Glutamatergic neuron (in vitro differentiated cells): Measurements from ENCODE around the gene TFB1M. TPM values are rescaled to one million over a fixed set of nuclear protein-coding genes. Genes with fewer than 3 reads are reported as not detected.
A peak's percentile ranks its signal among the peaks of the same experiment; 100 is the strongest.

Source experiments
- DNase-seq: peaks from one replicate; pipeline ENCODE4 v3.0.0; 2022
- H3K27ac Mint-ChIP-seq: one replicate; pipeline ENCODE4 v1.8.0; 2020; ENCODE audit warnings: mild to moderate bottlenecking, mixed read lengths, inconsistent platforms; ENCODE audit not compliant: unreplicated experiment
- H3K27me3 Mint-ChIP-seq: one replicate; pipeline ENCODE4 v1.8.0; 2020; ENCODE audit warnings: mild to moderate bottlenecking, moderate library complexity, mixed read lengths, inconsistent platforms; ENCODE audit not compliant: unreplicated experiment
- H3K36me3 Mint-ChIP-seq: one replicate; pipeline ENCODE4 v1.8.0; 2020; ENCODE audit warnings: mild to moderate bottlenecking, mixed read lengths, inconsistent platforms; ENCODE audit not compliant: unreplicated experiment
- H3K4me1 Mint-ChIP-seq: one replicate; pipeline ENCODE4 v1.8.0; 2020; ENCODE audit warnings: mild to moderate bottlenecking, low read depth, mixed read lengths, inconsistent platforms; ENCODE audit not compliant: unreplicated experiment
- H3K4me3 Mint-ChIP-seq: one replicate; pipeline ENCODE4 v1.8.0; 2020; ENCODE audit warnings: mild to moderate bottlenecking, mixed read lengths, inconsistent platforms; ENCODE audit not compliant: unreplicated experiment
- H3K9me3 Mint-ChIP-seq: one replicate; pipeline ENCODE4 v1.8.0; 2020; ENCODE audit warnings: mild to moderate bottlenecking, moderate library complexity, mixed read lengths, inconsistent platforms; ENCODE audit not compliant: unreplicated experiment
- CTCF ChIP-seq: fragments of 200-600 bp; sonication (generic); IDR thresholded peaks from one replicate; pipeline ENCODE4 v1.5.0; 2021; ENCODE audit not compliant: partially characterized antibody, unreplicated experiment
- total RNA-seq: library from RNA; stranded (reverse); fragmentation: NEBNext Ultra II Directional; extraction: Animal tissue kit (Norgen Biotek cat#: 25700); gene quantifications from one replicate; pipeline ENCODE4 v1.2.1, GENCODE V29; 2021; ENCODE audit not compliant: unreplicated experiment

The TFB1M gene
- total RNA-seq, 1 donor from 2014 or later = 36.8 TPM

DNA sequence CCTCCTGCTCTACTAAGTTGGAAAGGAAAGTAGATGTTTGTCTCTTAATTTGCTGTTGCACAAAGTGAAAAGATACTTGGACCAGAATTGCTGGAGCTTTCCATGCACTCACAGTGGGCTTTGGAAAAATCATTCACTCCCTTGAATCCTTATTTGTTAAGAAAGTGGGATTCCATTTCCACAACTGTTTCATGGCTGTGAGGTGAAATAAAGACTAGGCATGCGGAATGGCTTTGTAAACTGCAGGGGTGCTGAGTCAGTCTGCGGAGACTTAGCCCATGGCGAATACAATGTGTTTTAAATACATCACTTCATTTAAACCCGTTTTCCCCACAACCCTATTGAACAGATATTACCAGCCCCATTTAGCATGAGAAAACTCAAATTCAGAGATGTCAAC lies 87.2 kb downstream of the TFB1M start:
- no peak for DNase-seq
- Mint-ChIP-seq H3K36me3 (peaks cover 18% of the 10 kb centered on the region), H3K27ac (no peak overlapping the region), H3K4me1 (peaks cover 30% of the 10 kb centered on the region), H3K4me3 (no peak overlapping the region), H3K27me3 (peaks cover 8% of the 10 kb centered on the region), H3K9me3 (peaks cover 8% of the 10 kb centered on the region)
- TF ChIP-seq CTCF = no peak

DNA sequence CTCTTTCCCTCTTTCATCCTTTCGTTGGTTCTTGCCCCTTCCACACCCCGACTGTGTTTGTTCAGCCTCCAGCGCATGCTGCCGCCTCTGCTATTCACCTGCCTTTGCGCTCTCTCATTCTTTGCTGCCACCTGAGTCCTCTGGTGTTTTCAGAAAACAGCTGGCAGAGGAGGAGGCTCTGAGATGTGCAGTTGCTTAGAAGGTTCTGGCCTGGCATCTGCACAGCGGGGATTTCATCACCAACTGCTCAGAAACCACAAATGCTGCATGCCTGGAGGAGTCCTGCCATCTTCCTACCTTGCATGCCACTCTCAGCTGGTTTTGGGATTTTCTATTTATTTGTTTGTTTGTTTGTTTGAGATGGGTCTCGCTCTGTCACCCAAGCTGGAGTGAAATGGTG lies 89.7 kb downstream of the TFB1M start:
- no peak for TF ChIP-seq CTCF
- H3K36me3 Mint-ChIP-seq = peaks cover 13% of the 10 kb centered on the region
- H3K27me3 Mint-ChIP-seq = peaks cover 2% of the 10 kb centered on the region
- H3K27ac Mint-ChIP-seq = no peak overlapping the region
- no peak for DNase-seq
- H3K4me1 Mint-ChIP-seq = peaks cover 26% of the 10 kb centered on the region
- peaks cover 9% of the 10 kb centered on the region for H3K9me3 Mint-ChIP-seq
- no peak overlapping the region for H3K4me3 Mint-ChIP-seq

DNA sequence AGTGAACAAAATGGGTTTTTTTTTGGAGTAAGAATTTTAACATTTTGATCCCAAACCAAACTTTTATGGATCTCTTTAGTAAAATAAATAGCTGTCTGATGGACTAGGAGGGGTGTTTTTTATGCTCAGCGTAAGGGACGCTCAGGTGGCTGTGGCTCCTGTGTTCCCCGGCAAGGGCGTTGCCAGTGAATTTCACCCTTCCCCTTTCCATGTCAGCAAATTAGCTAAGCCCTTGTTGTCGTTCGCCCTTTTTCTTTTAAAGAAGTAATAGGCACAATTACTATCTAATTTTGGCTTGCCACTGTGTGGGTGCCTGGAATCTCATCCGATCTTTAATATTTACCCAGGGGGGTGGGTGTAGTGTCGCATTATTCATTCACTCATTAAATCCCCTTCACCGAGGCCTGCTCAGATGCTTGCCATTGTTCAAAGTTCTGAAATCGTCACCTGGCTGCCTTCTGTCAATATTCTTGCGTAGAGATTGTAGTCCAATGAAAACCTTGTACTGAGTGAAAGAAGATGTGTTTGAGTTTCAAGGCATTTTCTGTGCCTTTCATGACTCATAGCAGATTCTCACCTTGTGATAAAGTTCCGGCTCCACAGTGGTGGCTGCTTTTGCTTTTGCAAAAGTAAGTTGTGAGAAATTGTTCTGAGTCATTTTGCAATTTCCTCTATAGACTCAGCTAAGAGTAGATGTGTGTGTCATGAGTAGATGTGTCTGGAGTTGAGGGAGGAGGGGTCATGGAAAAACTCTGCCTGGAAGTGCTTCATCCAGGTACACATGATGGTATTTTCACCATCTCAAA lies 90.4 kb downstream of the TFB1M start:
- Mint-ChIP-seq H3K27me3 (peaks cover 2% of the 10 kb centered on the region), H3K9me3 (peaks cover 8% of the 10 kb centered on the region), H3K4me1 (peaks cover 26% of the 10 kb centered on the region), H3K27ac (no peak overlapping the region), H3K36me3 (peaks cover 6% of the 10 kb centered on the region), H3K4me3 (no peak overlapping the region)
- no peak for TF ChIP-seq CTCF
- no peak for DNase-seq

- Mint-ChIP-seq H3K27me3 (peaks cover 2% of the 10 kb centered on the region), H3K9me3 (peaks cover 8% of the 10 kb centered on the region), H3K4me1 (peaks cover 22% of the 10 kb centered on the region), H3K27ac (no peak overlapping the region), H3K4me3 (no peak overlapping the region), H3K36me3 (peaks cover 5% of the 10 kb centered on the region)
- no peak for DNase-seq
- no peak for TF ChIP-seq CTCF
Measured at GRCh38 chr6:155222506-155222905, 91.8 kb downstream of the TFB1M start.

DNA sequence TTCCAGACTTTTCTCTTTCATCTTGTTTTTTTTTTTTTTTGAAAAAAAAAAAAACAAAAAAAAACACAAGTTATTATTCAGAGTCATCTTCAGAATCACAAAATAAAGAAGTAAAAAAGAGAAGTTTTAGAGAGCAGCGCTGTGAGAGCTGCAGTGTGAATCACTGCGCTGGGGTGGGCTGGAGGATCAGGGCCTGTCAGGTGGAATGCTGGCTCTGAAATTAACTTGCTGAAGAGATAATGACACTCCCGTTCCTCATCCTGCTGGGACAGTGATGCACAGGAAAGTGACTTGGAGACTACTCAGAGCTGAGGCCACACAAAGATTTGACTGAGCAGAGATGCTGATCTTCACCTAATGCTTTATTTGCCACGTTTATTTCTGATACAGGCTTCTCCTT lies 93.2 kb downstream of the TFB1M start:
- no peaks in the 10 kb centered on the region for H3K27me3 Mint-ChIP-seq
- peaks cover 6% of the 10 kb centered on the region for H3K9me3 Mint-ChIP-seq
- H3K4me1 Mint-ChIP-seq = peaks cover 25% of the 10 kb centered on the region
- no peak overlapping the region for H3K27ac Mint-ChIP-seq
- TF ChIP-seq CTCF = no peak
- H3K4me3 Mint-ChIP-seq = peak overlapping the region; percentile 19
- no peak for DNase-seq
- no peaks in the 10 kb centered on the region for H3K36me3 Mint-ChIP-seq
